NT2/D1 (cell line): Measurements from ENCODE around the gene UNC5B.

Source experiments
- SUZ12 ChIP-seq: IDR thresholded peaks from 2 replicates; pipeline ENCODE4 v1.6.1; 2011; ENCODE audit not compliant: insufficient read length, insufficient read depth; ENCODE audit errors: extremely low read depth
- ZNF274 ChIP-seq: IDR thresholded peaks from 2 replicates; pipeline ENCODE4 v1.6.1; 2011; ENCODE audit warnings: mild to moderate bottlenecking, low read depth, low read length

- no peak for TF ChIP-seq SUZ12
- TF ChIP-seq ZNF274: no peak
Measured at GRCh38 chr10:71304914-71305313, 92.5 kb downstream of the UNC5B start.
